Heart right ventricle (tissue), 16 donors: Measurements from ENCODE around the gene GRID1. TPM values are rescaled to one million over a fixed set of nuclear protein-coding genes. Genes with fewer than 3 reads are reported as not detected.

Experiments
- ATAC-seq, 8 donors: fragments of 200-7000 bp; cut with Tn5 transposase; one replicate each; pipeline ENCODE4 v1.9.1; 2020; ENCODE audit warnings: mild to moderate bottlenecking in 8 of 8, moderate library complexity in 8 of 8, moderate number of reproducible peaks in 1 of 8
- DNase-seq, 2 donors: peaks; one replicate each; pipeline ENCODE4 v3.0.0-alpha.2; 2020
- H3K27ac ChIP-seq, 10 donors: fragments of 200-600 bp; sonication (generic) in 2 of 10; one replicate each; pipeline versions ENCODE4 v1.5.0 to v1.8.0; 2020 to 2022; ENCODE audit warnings: mild to moderate bottlenecking in 3 of 10
- H3K27me3 ChIP-seq, 7 donors: fragments of 200-600 bp; one replicate each; pipeline ENCODE4 v1.8.0; 2021 to 2022; ENCODE audit warnings: mild to moderate bottlenecking in 2 of 7
- H3K36me3 ChIP-seq, 9 donors: fragments of 200-600 bp; sonication (generic) in 1 of 9; one replicate each; pipeline versions ENCODE4 v1.5.0 to v1.8.0; 2020 to 2022; ENCODE audit warnings: mild to moderate bottlenecking in 2 of 9
- H3K4me1 ChIP-seq, 9 donors: fragments of 200-600 bp; sonication (generic) in 1 of 9; one replicate each; pipeline versions ENCODE4 v1.5.0 to v1.8.0; 2020 to 2022; ENCODE audit warnings: mild to moderate bottlenecking in 4 of 9
- H3K4me3 ChIP-seq, 10 donors: fragments of 200-600 bp; sonication (generic) in 2 of 10; one replicate each; pipeline versions ENCODE4 v1.5.0 to v1.8.0; 2020 to 2022; ENCODE audit warnings: mild to moderate bottlenecking in 7 of 10, moderate library complexity in 2 of 10
- H3K9me3 ChIP-seq, 11 donors: fragments of 200-600 bp in 10 of 11; sonication (generic) in 2 of 11; one replicate each; pipeline versions ENCODE4 v1.5.0 to v1.8.0; 2013 to 2022; ENCODE audit warnings: mild to moderate bottlenecking in 2 of 11, control low read depth in 1 of 11, moderate library complexity in 1 of 11
- WGBS, 2 donors: extraction: QIAGEN DNeasy Blood & Tissue Kit; methylation state at CpG; one replicate each; pipeline ENCODE4 v1.1.7; 2013; ENCODE audit warnings: inconsistent platforms in 1 of 2; 5-methylcytosine and 5-hydroxymethylcytosine counted together
- intact Hi-C, 10 donors: fragments of 100-400 bp; cut with DNase I; formaldehyde crosslinking; loops; one replicate each; pipeline versions ENCODE4 v1.11.1 to v1.14.2; 2022
- polyA plus RNA-seq, 2 donors: library from polyadenylated mRNA; stranded (reverse); fragments of 200-250 nt; gene quantifications; one replicate each; pipeline ENCODE4 v1.2.3, GENCODE V29; 2013
- total RNA-seq, 10 donors: library from RNA; stranded (reverse); fragmentation: NEBNext Ultra II Directional in 3 of 10; extraction: Animal tissue kit (Norgen Biotek cat#: 25700) in 3 of 10; gene quantifications; one replicate each; pipeline versions ENCODE4 v1.2.1 to v1.2.4, GENCODE V29; 2021 to 2023
- TF ChIP-seq, protein P1 (sequence below), 9 donors: fragments of 200-600 bp; sonication (generic) in 2 of 9; IDR thresholded peaks; one replicate each; pipeline versions ENCODE4 v1.5.0 to v1.8.0; 2021 to 2022; ENCODE audit warnings: antibody characterized with exemption in 9 of 9, mild to moderate bottlenecking in 5 of 9, moderate library complexity in 1 of 9
- donor health status: Arrhythmogenic right ventricular cardiomyopathy.
- donor health status: ischemic (EF 13 %, LVEDD 7.1; RV severe dilation, severe dysfunction).
- donor health status: healthy with polysubstance abuse.
- donor health status: DM: no; HTN: yes; CAD: no.
- donor health status: DM: no; HTN: no; CAD: no.
- donor health status: ischemic (EF 25% LVEDD 6.9; RV normal size, moderate dysfunction).
- donor health status: ischemic (EF 25% LVEDD 5.7; RV mildly dilated, moderate dysfunction).
- donor health status: healthy.
- donor health status: DM: yes; HTN: yes; CAD: no.
- donor health status: Ischemic cardiomyopathy.
- donor health status: ischemic (EF 35%, LVEDD 5.7; RV mildly dilated, moderate dysfunction).
- donor health status: nonischemic (EF 11% LVEDD 7.7; RV severe dilation, severe dysfunction).
- donor health status: DM: yes; HTN: yes; CAD: no.
- donor health status: PGD.
- donor health status: ischemic (EF 29% LVEDD 5.4; RV normal size, mild dysfunction).
- donor health status: nonischemic (EF 23%, LVEDD 6.1; RV moderate dilation, normal function).

Gene GRID1
- total and polyA plus RNA-seq, 12 donors: 0.44 to 3.4 (median 1.5) TPM

DNA sequence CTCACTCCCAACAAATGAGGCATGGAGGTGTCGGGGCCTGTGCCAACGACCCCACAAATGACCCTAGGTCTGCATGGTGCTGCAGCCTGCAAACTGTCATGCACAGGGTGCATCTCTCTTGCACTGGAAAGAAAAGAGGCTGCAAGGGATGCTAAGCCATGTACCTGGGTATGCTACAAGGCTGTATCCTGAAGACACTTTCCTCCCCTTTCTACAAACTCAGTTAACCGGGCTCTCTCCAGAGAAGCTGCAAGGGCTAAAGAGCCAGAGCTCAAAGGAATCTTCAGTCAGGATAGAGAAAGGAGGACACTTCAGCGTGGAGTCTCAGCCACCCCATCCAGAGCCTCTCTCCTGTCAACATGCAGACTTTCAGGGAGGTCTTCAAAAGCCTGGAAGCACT is 449.0 kb downstream of the GRID1 start:
- TF ChIP-seq, protein P1, sequence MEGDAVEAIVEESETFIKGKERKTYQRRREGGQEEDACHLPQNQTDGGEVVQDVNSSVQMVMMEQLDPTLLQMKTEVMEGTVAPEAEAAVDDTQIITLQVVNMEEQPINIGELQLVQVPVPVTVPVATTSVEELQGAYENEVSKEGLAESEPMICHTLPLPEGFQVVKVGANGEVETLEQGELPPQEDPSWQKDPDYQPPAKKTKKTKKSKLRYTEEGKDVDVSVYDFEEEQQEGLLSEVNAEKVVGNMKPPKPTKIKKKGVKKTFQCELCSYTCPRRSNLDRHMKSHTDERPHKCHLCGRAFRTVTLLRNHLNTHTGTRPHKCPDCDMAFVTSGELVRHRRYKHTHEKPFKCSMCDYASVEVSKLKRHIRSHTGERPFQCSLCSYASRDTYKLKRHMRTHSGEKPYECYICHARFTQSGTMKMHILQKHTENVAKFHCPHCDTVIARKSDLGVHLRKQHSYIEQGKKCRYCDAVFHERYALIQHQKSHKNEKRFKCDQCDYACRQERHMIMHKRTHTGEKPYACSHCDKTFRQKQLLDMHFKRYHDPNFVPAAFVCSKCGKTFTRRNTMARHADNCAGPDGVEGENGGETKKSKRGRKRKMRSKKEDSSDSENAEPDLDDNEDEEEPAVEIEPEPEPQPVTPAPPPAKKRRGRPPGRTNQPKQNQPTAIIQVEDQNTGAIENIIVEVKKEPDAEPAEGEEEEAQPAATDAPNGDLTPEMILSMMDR (IDR thresholded peaks at IDR 0.05): no peak
- Histone ChIP-seq H3K9me3 (no peaks in the 10 kb centered on the region), H3K4me3 (no peak overlapping the region), H3K4me1 (peaks cover 0 to 21% (median 3%) of the 10 kb centered on the region in 9 donors), H3K27me3 (peaks cover 0 to 4% (median 0%) of the 10 kb centered on the region in 7 donors), H3K27ac (no peak overlapping the region), H3K36me3 (no peaks in the 10 kb centered on the region)
- DNase-seq (no peak), ATAC-seq (no peak)
- intact Hi-C loops: no loop called here
- WGBS, 2 donors: 81 to 85% methylated on average over 4 of the region's 4 CpGs

DNA sequence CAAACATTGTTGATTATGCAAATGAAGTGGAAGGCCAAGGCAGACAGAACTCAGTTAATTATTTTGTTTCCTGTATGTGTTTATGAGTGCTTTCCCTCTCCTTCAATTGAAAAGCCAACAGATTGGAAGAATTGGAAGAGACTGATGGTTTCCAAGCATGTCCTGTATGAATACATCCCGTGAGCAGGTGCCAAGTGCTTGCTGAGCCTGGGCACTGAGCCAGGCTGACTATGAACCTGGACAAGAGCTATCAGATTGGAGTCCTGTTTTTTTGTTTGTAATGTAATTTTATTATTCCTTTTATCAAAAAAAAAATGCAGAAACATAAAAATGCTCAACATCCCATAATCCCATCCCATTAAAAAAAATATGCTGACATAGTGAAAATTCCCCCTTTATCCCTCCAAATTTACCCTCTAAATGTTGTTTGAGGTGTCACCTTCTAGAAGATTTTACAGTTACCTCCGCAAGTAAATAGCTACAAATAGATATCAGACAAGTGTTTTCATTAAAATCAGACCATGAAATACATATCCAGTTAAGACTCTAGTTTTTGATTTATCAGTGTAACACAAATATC is 449.5 kb downstream of the GRID1 start:
- no peak overlapping the region for H3K4me3 ChIP-seq
- TF ChIP-seq, protein P1 (IDR thresholded peaks at IDR 0.05): no peak
- no peaks in the 10 kb centered on the region for H3K36me3 ChIP-seq
- peaks cover 0 to 4% (median 0%) of the 10 kb centered on the region in 7 donors for H3K27me3 ChIP-seq
- peak in 1 of 2 donors; percentile 19 for DNase-seq
- no peak overlapping the region for H3K27ac ChIP-seq
- ATAC-seq: no peak
- 51 to 61% methylated on average over 2 of the region's 2 CpGs for WGBS, 2 donors
- H3K4me1 ChIP-seq: peaks cover 0 to 21% (median 3%) of the 10 kb centered on the region in 9 donors
- intact Hi-C loops: no loop called here
- no peaks in the 10 kb centered on the region for H3K9me3 ChIP-seq

DNA sequence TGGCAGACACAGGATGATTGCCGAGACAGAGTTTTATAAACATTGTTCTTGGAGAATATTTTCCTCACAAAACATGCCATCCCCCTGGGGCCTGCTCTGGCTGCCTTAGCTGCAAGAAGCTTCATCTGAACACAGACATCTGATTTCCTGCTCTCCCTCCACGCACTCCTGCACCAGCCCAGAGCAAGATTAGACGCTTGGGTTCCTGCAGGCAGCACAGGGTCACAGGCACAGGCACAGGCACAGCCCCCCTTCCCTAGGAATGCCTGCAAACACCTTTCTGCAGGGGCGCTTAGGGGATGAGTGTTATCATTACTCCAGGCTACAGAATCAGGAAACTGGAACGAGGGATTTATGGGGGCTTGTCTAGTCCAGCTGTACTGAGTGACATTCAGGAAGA is 450.3 kb downstream of the GRID1 start:
- TF ChIP-seq, protein P1 (IDR thresholded peaks at IDR 0.05): no peak
- H3K27me3 ChIP-seq: peaks cover 0 to 4% (median 0%) of the 10 kb centered on the region in 7 donors
- peaks cover 0 to 18% (median 3%) of the 10 kb centered on the region in 9 donors for H3K4me1 ChIP-seq
- 34 to 46% methylated on average over 5 of the region's 5 CpGs for WGBS, 2 donors
- H3K9me3 ChIP-seq: no peaks in the 10 kb centered on the region
- no peak overlapping the region for H3K27ac ChIP-seq
- DNase-seq (no peak), ATAC-seq (peak in 1 of 8 donors; percentile 16)
- intact Hi-C loops: no loop called here
- no peaks in the 10 kb centered on the region for H3K36me3 ChIP-seq
- H3K4me3 ChIP-seq: no peak overlapping the region

GRCh38 chr10:85915245-85915846 is 451.2 kb downstream of the GRID1 start:
- no peak overlapping the region for H3K27ac ChIP-seq
- WGBS, 2 donors: 94 to 97% methylated on average over 4 of the region's 4 CpGs
- H3K4me3 ChIP-seq: no peak overlapping the region
- peaks cover 0 to 4% (median 0%) of the 10 kb centered on the region in 7 donors for H3K27me3 ChIP-seq
- ATAC-seq (no peak), DNase-seq (no peak)
- TF ChIP-seq, protein P1 (IDR thresholded peaks at IDR 0.05): no peak
- H3K36me3 ChIP-seq: no peaks in the 10 kb centered on the region
- H3K4me1 ChIP-seq: peaks cover 0 to 18% (median 3%) of the 10 kb centered on the region in 9 donors
- H3K9me3 ChIP-seq: no peaks in the 10 kb centered on the region
- intact Hi-C loops: no loop called here
